ENCODE measurements around the gene SLC9A8.
"Not testable (repeated sequence)": the region's sequence is repeated elsewhere in the genome, so short reads cannot be mapped to it uniquely, and the experiment has no call there.

SLC9A8 gene

GRCh38 chr20:49768204-49769047 lies 44.2 kb upstream of the SLC9A8 start:
- TF ChIP-seq ZFP3 (CRISPR knock-in tag; IDR thresholded peaks at IDR 0.05) = no peak
- no peak for TF ChIP-seq ZNF8 (CRISPR knock-in tag; IDR thresholded peaks at IDR 0.05)
- peak; percentile 26; the same call in 2 of the 3 replicates for ATAC-seq

GRCh38 chr20:49769048-49769581 lies 43.5 kb upstream of the SLC9A8 start:
- no peak for ATAC-seq
- TF ChIP-seq ZC3H10 (CRISPR knock-in tag; IDR thresholded peaks at IDR 0.05) (no peak), CREB5 (CRISPR knock-in tag; IDR thresholded peaks at IDR 0.05; ENCODE audit: low read depth) (no peak), SNAI2 (CRISPR knock-in tag; IDR thresholded peaks at IDR 0.05) (no peak), ZNF70 (CRISPR knock-in tag; IDR thresholded peaks at IDR 0.05) (no peak), PATZ1 (CRISPR knock-in tag; IDR thresholded peaks at IDR 0.05; ENCODE audit: borderline replicate concordance) (no peak), ESRRG (CRISPR knock-in tag; IDR thresholded peaks at IDR 0.05) (no peak), ARNTL (CRISPR knock-in tag; IDR thresholded peaks at IDR 0.05; ENCODE audit: borderline replicate concordance, low read depth) (no peak)

GRCh38 chr20:49770634-49771033 lies 42.0 kb upstream of the SLC9A8 start:
- TF ChIP-seq CSRNP3 (CRISPR knock-in tag; IDR thresholded peaks at IDR 0.05) (no peak), ZFP3 (CRISPR knock-in tag; IDR thresholded peaks at IDR 0.05) (no peak), POU6F1 (CRISPR knock-in tag; IDR thresholded peaks at IDR 0.05; ENCODE audit: borderline replicate concordance, low read depth) (no peak), SNAI2 (CRISPR knock-in tag; IDR thresholded peaks at IDR 0.05) (no peak), ZNF70 (CRISPR knock-in tag; IDR thresholded peaks at IDR 0.05) (no peak), GLIS3 (CRISPR knock-in tag; IDR thresholded peaks at IDR 0.05) (no peak), ESRRG (CRISPR knock-in tag; IDR thresholded peaks at IDR 0.05) (no peak), ZC3H10 (CRISPR knock-in tag; IDR thresholded peaks at IDR 0.05) (no peak), PPARA (CRISPR knock-in tag; IDR thresholded peaks at IDR 0.05; ENCODE audit: borderline replicate concordance) (no peak), CREB5 (CRISPR knock-in tag; IDR thresholded peaks at IDR 0.05; ENCODE audit: low read depth) (no peak), ZNF8 (CRISPR knock-in tag; IDR thresholded peaks at IDR 0.05) (no peak), TCF4 (CRISPR knock-in tag; IDR thresholded peaks at IDR 0.05; ENCODE audit: borderline replicate concordance) (no peak), ZNF565 (CRISPR knock-in tag; conservative IDR thresholded peaks at IDR 0.05; ENCODE audit: low read depth) (no peak), ISL1 (CRISPR knock-in tag; IDR thresholded peaks at IDR 0.05) (no peak), CSDC2 (CRISPR knock-in tag; IDR thresholded peaks at IDR 0.05) (no peak), ZFP30 (CRISPR knock-in tag; IDR thresholded peaks at IDR 0.05) (no peak), PATZ1 (CRISPR knock-in tag; IDR thresholded peaks at IDR 0.05; ENCODE audit: borderline replicate concordance) (no peak)
- no peak for ATAC-seq

- not testable (repeated sequence) for ATAC-seq
Measured at GRCh38 chr20:49774213-49774612, 38.4 kb upstream of the SLC9A8 start.

All from SK-N-SH treated with all-trans-retinoic acid at 6 μM for 48 hours (cell line).